Measurements from ENCODE around the gene STK17A. TPM values are rescaled to one million over a fixed set of nuclear protein-coding genes. Genes with fewer than 3 reads are reported as not detected.

STK17A gene
- polyA plus RNA-seq, 3 donors = 2.8 to 14.1 (median 9.5) TPM

GRCh38 chr7:43632746-43633145, 49.8 kb downstream of the STK17A start:
- Histone ChIP-seq H3K27ac (ENCODE audit: low read depth in 1 of 2, low read length in 2 of 2) (no peak overlapping the region), H3K79me2 (ENCODE audit: insufficient read depth, low read length) (no peaks in the 10 kb centered on the region)

GRCh38 chr7:43634384-43634783, 51.5 kb downstream of the STK17A start:
- TF ChIP-seq CTCF (IDR thresholded peaks at IDR 0.05) = no peak
- H3K4me1 ChIP-seq (ENCODE audit: control insufficient read depth in 1 of 2, insufficient read depth in 2 of 2, low read length in 2 of 2) = no peaks in the 10 kb centered on the region
- H2AFZ ChIP-seq (ENCODE audit: insufficient read depth, low read depth, low read length, poor library complexity, severe bottlenecking) = no peak overlapping the region
- H4K20me1 ChIP-seq (ENCODE audit: insufficient read depth, low read length) = no peaks in the 10 kb centered on the region
- Mint-ChIP-seq H3K9me3 (no peaks in the 10 kb centered on the region), H3K36me3 (peaks cover 74 to 87% of the 10 kb centered on the region in 2 donors), H3K27me3 (ENCODE audit: low read depth in 3 of 3) (peaks cover 0 to 1% (median 0%) of the 10 kb centered on the region in 3 donors), H3K4me1 (peaks cover 9% of the 10 kb centered on the region), H3K4me3 (no peak overlapping the region), H3K27ac (peak overlapping the region in 1 of 7 donors; percentile 38)
- H3K27me3 ChIP-seq (ENCODE audit: control insufficient read depth in 2 of 2, insufficient read depth in 2 of 2, low read length in 2 of 2) = no peaks in the 10 kb centered on the region
- H3K9ac ChIP-seq (ENCODE audit: insufficient read depth, low read length, poor library complexity, severe bottlenecking) = no peak overlapping the region
- no peak for DNase-seq
- H3K4me2 ChIP-seq (replicated peaks; ENCODE audit: extremely low read depth, low read length, poor library complexity, severe bottlenecking) = no peak overlapping the region
- intact Hi-C loops (cut with micrococcal nuclease) = no loop called here
- H3K4me3 ChIP-seq (replicated peaks in 1 of 3; ENCODE audit: low read depth in 2 of 3, low read length in 3 of 3) = no peak overlapping the region
- no peak overlapping the region for H3K27ac ChIP-seq (ENCODE audit: low read depth in 1 of 2, low read length in 2 of 2)
- no peaks in the 10 kb centered on the region for H3K79me2 ChIP-seq (ENCODE audit: insufficient read depth, low read length)
- H3K36me3 ChIP-seq (replicated peaks in 1 of 2; ENCODE audit: control insufficient read depth in 1 of 2, insufficient read depth in 2 of 2, low read length in 2 of 2) = peaks cover 59 to 97% of the 10 kb centered on the region in 2 donors
- H3K9me3 ChIP-seq (replicated peaks in 1 of 2; ENCODE audit: control insufficient read depth in 1 of 2, insufficient read depth in 1 of 2, low read length in 2 of 2) = no peaks in the 10 kb centered on the region
- WGBS (ENCODE audit: insufficient coverage) = no CpG with 5 or more reads among the region's 2 CpGs

More at GRCh38 chr7:43632746-43633145, 49.8 kb downstream of the STK17A start:
- no peak overlapping the region for H3K9ac ChIP-seq (ENCODE audit: insufficient read depth, low read length, poor library complexity, severe bottlenecking)
- no peak overlapping the region for H2AFZ ChIP-seq (ENCODE audit: insufficient read depth, low read depth, low read length, poor library complexity, severe bottlenecking)
- peaks cover 71 to 78% of the 10 kb centered on the region in 2 donors for H3K36me3 Mint-ChIP-seq
- H3K4me1 Mint-ChIP-seq = peaks cover 9% of the 10 kb centered on the region
- no peak for TF ChIP-seq CTCF (IDR thresholded peaks at IDR 0.05)
- H3K27ac Mint-ChIP-seq = peak overlapping the region in 2 of 7 donors; percentile 7 to 54
- H4K20me1 ChIP-seq (ENCODE audit: insufficient read depth, low read length) = no peaks in the 10 kb centered on the region
- intact Hi-C loops (cut with micrococcal nuclease) = no loop called here
- DNase-seq = no peak
- H3K4me2 ChIP-seq (replicated peaks; ENCODE audit: extremely low read depth, low read length, poor library complexity, severe bottlenecking) = no peak overlapping the region
- H3K27me3 Mint-ChIP-seq (ENCODE audit: low read depth in 3 of 3) = peaks cover 0 to 1% (median 0%) of the 10 kb centered on the region in 3 donors
- no peak overlapping the region for H3K4me3 Mint-ChIP-seq
- H3K36me3 ChIP-seq (replicated peaks in 1 of 2; ENCODE audit: control insufficient read depth in 1 of 2, insufficient read depth in 2 of 2, low read length in 2 of 2) = peaks cover 50 to 97% of the 10 kb centered on the region in 2 donors
- no peaks in the 10 kb centered on the region for H3K27me3 ChIP-seq (ENCODE audit: control insufficient read depth in 2 of 2, insufficient read depth in 2 of 2, low read length in 2 of 2)
- 94% methylated on average over 4 of the region's 4 CpGs for WGBS (ENCODE audit: insufficient coverage)
- H3K4me1 ChIP-seq (ENCODE audit: control insufficient read depth in 1 of 2, insufficient read depth in 2 of 2, low read length in 2 of 2) = no peaks in the 10 kb centered on the region
- no peaks in the 10 kb centered on the region for H3K9me3 ChIP-seq (replicated peaks in 1 of 2; ENCODE audit: control insufficient read depth in 1 of 2, insufficient read depth in 1 of 2, low read length in 2 of 2)
- H3K4me3 ChIP-seq (replicated peaks in 1 of 3; ENCODE audit: low read depth in 2 of 3, low read length in 3 of 3) = no peak overlapping the region
- no peaks in the 10 kb centered on the region for H3K9me3 Mint-ChIP-seq

All from CD14-positive monocyte (primary cell).